ENCODE measurements around the gene CCDC97.
"Not testable (repeated sequence)": the region's sequence is repeated elsewhere in the genome, so short reads cannot be mapped to it uniquely, and the experiment has no call there.

CCDC97 gene

GRCh38 chr19:41310033-41310831 lies at the start of gene CCDC97:
TSS of gene CCDC97 (plus strand) at chr19:41310172. CDS start at chr19:41310311, 139 bp downstream.
- peak; percentile 71 to 79 for DNase-seq

DNA sequence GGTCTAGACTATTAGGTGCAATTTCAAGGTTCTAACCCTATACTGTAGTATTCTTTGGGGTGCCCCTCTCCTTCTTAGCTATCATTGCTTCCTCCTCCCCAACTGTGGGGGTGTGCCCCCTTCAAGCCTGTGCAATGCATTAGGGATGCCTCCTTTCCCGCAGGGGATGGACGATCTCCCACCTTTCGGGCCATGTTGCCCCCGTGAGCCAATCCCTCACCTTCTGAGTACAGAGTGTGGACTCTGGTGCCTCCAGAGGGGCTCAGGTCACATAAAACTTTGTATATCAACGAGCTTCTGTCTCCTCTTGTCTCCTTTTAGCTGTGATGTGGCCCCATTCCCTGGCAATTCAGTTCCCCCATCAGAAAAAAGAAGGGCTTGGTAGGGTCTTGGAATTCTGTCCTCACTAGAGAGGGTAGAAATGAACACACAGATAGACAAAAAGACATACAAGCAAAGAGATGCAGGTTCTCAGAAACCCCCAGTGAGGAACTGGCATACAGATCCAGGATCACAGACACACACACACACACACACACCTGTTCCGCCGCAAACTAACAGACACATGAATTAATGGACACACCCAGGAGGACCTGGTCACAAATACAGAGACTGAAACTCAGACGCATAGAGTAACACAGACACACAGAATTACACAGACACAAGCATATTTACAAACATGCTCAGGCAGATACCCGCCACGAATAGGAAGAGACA lies 48.3 kb upstream of the CCDC97 start:
- no peak for DNase-seq

- peak; percentile 77 to 87 for DNase-seq
Measured at GRCh38 chr19:41263042-41263849, 46.7 kb upstream of the CCDC97 start.

GRCh38 chr19:41263850-41264580 lies 46.0 kb upstream of the CCDC97 start, which contains the start of gene HNRNPUL1:
TSS of gene HNRNPUL1 (plus strand) at chr19:41264372. CDS start at chr19:41264504, 132 bp downstream.
- peak; percentile 100 for DNase-seq

- DNase-seq: peak; percentile 26 to 47
Measured at GRCh38 chr19:41264581-41265394, 45.2 kb upstream of the CCDC97 start.

DNA sequence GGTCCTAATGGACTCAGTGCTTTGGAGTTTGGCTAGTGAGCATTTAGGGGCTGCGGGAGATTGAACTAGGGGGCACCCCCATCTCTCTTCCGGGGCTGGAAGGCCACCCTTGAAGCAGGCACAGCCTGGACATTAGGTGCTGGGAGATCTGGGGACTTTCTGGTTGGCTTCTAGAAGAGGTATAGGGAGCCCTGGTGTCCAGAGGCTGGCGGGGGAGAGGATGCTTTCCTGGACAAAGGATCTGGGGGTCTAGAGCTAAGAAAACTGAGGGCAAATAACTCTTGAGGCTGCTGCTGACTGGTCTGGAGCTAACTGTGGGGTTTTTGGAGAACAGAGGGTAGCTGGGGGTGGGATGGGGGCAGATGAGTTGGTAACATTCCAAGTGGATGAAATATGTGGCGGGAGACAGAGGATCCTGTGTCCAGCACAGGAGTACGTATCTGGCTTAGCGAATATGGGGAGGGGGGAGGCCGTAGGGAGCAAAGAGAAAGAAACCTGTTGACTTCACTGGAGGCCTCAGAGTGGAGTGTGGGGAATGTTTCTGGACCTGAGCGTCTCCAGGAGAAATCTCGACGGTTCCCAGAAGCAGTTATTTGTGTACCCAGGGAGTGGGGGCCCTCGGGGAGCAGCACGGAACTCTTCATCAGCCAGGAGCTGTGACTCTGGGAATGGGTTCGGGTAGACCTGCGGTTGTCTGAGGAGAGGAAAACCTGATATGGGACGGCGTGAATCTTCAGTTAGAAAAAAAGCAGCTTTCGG lies 44.4 kb upstream of the CCDC97 start:
- DNase-seq: peak in 1 of 2 experiments; percentile 26

GRCh38 chr19:41269055-41269454 lies 40.9 kb upstream of the CCDC97 start:
- DNase-seq: no peak

DNA sequence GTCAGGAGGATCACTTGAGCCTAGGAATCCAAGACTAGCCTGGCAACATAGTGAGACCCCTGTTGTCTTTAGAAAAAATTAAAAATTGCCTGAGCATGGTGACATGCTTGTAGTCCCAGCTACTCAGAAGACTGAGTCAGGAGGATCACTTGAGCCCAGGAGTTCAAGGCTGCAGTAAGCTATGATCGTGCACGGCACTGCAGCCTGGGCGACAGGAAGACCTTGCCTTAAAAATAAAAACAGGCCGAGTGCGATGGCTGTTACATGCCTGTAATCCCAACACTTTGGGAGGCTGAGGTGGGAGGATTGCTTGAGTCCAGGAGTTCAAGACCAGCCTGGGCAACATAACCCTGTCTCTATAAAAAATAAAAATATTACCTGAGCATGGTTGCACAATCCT lies 40.4 kb upstream of the CCDC97 start:
- DNase-seq: no peak

DNA sequence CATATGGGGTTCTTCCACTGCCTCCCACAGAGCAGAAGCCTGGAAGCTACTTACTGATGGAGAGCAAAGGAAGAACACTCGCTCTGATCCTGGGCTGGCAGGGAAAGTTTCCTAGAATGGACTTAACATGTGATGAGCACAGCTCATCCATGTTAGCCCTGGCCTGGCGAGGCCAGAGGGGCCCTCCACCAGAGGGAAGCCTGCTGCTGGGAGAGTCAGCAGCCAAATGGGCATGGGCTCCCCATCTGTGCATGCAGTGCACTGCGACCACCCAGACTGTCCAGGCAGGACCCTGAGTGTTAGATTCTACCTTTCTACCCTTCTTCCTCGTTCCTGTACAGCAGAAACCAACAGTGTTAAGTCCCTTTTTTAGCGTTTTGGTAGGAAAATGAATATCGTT lies 36.9 kb upstream of the CCDC97 start:
- no peak for DNase-seq

DNA sequence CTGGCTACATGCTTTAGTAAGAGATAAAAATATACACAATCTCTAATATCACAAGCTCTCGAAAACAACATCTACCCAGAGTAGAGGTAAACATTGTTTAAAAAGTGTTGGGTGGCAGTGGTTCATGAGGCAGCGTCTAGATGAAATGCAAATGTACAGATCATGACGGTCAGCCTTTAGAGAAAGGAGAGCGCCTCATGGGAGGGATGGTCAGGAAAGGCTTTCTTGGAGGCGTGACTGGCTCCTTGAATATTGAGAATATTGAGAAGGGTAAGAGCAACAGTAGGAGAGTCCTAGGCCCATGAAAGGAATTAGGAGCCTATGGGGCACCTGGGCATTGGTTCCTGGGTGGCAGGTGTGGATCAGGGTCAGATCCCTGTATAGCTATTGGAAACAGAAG lies 35.2 kb upstream of the CCDC97 start:
- no peak for DNase-seq

DNA sequence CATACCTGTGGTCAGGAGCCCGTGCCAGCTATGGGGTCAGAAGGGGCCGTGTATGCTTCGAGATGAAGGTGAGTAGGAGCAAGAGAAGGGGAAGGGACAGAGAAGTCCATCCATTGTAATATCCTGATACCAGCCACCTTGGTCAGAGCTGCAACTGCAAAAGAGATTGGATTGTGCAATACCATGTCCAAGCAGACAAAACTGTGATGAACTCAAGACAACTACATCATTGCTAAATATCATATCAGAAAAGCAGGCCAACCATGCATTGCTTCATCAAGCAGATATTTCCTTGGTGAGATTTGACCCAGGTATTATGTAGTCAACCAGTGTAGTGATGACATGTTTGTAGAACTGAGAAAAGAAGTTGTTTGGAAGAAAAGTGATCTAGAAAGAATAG lies 33.7 kb upstream of the CCDC97 start:
- no peak for DNase-seq

DNA sequence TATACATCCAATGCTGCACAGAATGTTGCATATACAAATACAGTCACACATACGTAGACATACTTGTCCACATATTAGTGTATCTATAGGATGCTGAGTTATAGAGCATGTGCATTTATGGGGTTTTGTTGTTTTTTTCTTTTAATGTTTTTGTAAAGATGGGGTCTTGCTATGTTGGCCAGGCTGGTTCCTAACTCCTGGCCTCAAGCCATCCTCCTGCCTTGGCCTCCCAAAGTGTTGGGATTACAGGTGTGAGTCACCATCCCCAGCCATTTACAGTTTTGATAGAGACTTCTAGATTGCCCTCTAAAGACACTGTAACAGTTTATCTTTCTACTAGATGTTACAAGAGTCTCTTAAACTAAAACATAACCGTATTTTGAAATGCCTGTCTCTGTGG lies 31.5 kb upstream of the CCDC97 start:
- DNase-seq: no peak

DNA sequence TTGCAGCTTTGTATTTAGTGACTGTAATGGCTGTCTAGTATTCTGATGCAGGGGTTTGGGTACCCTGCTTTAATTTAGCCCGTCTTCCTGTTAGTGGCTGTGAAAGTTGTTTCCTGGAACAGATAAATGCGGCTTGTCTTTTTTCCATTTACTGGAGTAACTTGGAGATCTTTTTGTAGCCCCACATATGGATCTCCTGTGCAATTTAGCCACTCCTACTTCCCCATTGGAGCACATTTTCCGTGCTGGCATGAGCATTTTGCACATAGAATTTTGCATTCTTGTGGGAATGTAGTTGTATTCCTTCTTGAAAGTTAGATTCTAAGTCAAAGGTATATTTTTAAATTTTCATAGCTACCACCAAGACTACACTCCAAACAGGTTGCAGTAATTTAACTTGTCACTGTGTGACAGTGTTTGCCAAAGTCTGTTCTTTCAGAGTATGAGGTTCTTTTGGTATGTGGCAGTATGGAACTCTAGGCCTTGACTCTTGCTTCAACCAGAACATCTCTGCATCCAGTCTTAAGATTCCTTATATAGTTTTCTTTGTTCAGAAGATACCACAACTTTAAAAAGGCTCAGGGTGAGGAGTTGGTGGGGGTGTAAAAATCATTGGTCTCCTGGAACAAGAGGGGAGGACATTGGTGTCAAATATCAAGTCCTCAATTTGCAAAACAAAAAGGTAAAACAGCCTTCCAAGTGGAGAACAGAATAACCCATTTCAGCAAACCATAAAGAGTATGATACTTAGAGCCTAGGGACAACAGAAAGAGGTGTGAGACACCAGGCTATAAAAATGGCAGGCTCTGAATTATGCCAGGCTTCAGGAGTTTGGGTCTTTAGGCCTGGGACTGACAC lies 21.1 kb upstream of the CCDC97 start:
- DNase-seq: no peak

- not testable (repeated sequence) for DNase-seq
Measured at GRCh38 chr19:41289814-41290213, 20.2 kb upstream of the CCDC97 start.

GRCh38 chr19:41294393-41294792 lies 15.6 kb upstream of the CCDC97 start:
- DNase-seq: no peak

DNA sequence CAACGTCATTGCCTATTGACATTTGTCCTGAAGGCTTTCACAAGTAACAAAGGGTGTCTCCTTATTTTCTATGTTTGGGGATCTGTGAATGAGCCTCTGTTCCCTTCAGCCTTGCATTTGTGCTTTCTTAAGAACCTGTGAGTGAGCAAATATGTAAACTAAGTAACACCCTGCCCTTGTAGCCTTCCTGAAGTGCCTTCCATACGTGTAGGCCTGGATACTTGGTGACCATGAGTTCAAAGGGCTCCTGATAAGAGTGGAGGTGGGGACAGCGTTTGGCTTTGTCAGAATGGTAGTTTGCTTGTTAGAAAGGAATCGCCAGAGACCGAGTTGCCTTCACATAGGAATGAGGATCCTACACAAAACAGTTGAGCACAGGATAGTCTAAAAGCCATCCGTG lies 14.5 kb upstream of the CCDC97 start:
- DNase-seq: no peak

DNA sequence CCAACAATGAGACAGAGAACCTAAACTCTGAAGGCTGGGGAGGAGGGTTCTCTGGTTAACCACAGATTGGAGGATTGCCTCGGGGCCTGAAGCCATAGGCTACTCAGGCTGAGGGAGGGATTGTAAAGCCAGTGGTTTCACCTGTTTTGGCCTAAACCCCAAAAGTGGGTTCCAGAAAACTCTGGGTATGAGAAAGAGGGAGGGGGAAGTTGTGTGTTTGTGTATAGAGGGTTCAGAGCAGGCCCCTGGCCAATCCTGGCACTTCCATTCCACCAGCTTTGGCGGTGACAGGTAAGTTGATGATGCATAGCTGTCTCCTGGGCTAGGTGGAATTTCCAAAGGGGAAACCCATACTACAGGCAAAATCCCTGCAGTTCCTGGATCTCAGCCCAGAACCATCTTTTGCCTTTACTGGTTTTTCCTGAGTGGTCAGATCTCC lies 13.5 kb upstream of the CCDC97 start:
- no peak for DNase-seq

GRCh38 chr19:41297628-41298347 lies 12.2 kb upstream of the CCDC97 start:
- DNase-seq: no peak

DNA sequence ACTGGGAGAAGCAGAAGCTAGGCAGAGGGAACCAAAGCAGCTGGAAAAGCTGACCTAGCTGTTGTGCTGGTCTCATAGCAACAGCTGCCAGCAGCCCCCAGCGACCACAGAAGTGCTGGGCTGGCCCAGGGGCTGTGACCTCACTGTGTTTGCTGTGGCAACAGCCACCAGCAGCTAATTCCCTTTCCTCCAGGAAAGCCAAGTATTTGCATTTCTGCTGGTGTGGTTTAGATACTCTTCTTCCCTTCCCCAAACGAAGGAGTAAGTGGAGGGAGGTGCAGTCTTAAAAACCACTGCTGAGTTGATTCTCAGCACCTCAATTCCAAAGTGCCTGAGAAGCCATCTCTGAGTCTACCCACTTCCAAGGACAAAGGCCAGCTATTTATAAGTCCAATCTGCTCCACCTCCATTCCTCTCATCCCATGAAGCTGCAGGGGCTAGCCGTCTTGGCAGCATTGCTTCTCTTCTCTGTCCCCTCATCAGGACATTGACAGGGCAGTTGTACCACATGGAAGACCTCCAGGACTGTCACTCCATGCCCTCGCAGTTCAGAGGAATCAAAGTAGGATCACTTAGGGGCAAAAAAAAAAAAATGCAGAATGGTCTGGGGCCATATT lies 11.5 kb upstream of the CCDC97 start:
- DNase-seq: peak; percentile 75 to 84
